Astrocyte (in vitro differentiated cells and primary cell): ENCODE data around the gene CCDC187. TPM values are rescaled to one million over a fixed set of nuclear protein-coding genes. Genes with fewer than 3 reads are reported as not detected.

Source experiments
- DNase-seq: peaks from one replicate; pipeline ENCODE4 v3.0.0-alpha.2; 2010; ENCODE audit warnings: low read depth
- FAIRE-seq: peaks from 2 replicates; lab custom pipeline; 2011; peaks lifted over from hg19 to GRCh38; lab: Jason Lieb, UNC
- H2AFZ ChIP-seq: 2 replicates; pipeline ENCODE4 v1.6.0; 2012; ENCODE audit warnings: low read depth, low read length, inconsistent platforms
- H3K27ac ChIP-seq: 2 replicates; pipeline ENCODE4 v1.5.1; 2011; ENCODE audit warnings: low read depth, low read length, inconsistent platforms
- H3K27me3 ChIP-seq: 2 replicates; pipeline ENCODE4 v1.6.0; 2011; ENCODE audit warnings: low read length, inconsistent platforms; ENCODE audit not compliant: insufficient read depth
- H3K36me3 ChIP-seq: 2 replicates; pipeline ENCODE4 v1.5.1; 2011; ENCODE audit warnings: low read length, inconsistent platforms; ENCODE audit not compliant: insufficient read depth
- H3K4me1 ChIP-seq: 2 replicates; pipeline ENCODE4 v1.5.1; 2011; ENCODE audit warnings: low read length, inconsistent platforms; ENCODE audit not compliant: insufficient read depth
- H3K4me2 ChIP-seq: 2 replicates; pipeline ENCODE4 v1.6.0; 2012; ENCODE audit warnings: low read length, inconsistent platforms
- H3K4me3 ChIP-seq: 2 replicates; pipeline ENCODE4 v1.5.1; 2011; ENCODE audit warnings: low read depth, mild to moderate bottlenecking, low read length, inconsistent platforms; ENCODE audit not compliant: insufficient read depth
- H3K79me2 ChIP-seq: 2 replicates; pipeline ENCODE4 v1.6.0; 2012; ENCODE audit warnings: mild to moderate bottlenecking, low read length, inconsistent platforms; ENCODE audit not compliant: insufficient read depth
- H3K9ac ChIP-seq: 2 replicates; pipeline ENCODE4 v1.6.0; 2012; ENCODE audit warnings: mild to moderate bottlenecking, low read length, inconsistent platforms
- H3K9me3 ChIP-seq: 2 replicates; pipeline ENCODE4 v1.5.1; 2012; ENCODE audit warnings: low read depth, mild to moderate bottlenecking, low read length, inconsistent platforms; ENCODE audit not compliant: insufficient read depth
- H4K20me1 ChIP-seq: 2 replicates; pipeline ENCODE4 v1.6.0; 2012; ENCODE audit warnings: low read length, inconsistent platforms; ENCODE audit not compliant: insufficient read depth
- H3K27ac Mint-ChIP-seq: one replicate; pipeline ENCODE4 v1.8.0; 2021; ENCODE audit warnings: mild to moderate bottlenecking, mixed read lengths; ENCODE audit not compliant: unreplicated experiment
- H3K27me3 Mint-ChIP-seq: one replicate; pipeline ENCODE4 v1.8.0; 2021; ENCODE audit warnings: low read depth, mixed read lengths; ENCODE audit not compliant: unreplicated experiment
- H3K36me3 Mint-ChIP-seq: one replicate; pipeline ENCODE4 v1.8.0; 2021; ENCODE audit warnings: low read depth, mixed read lengths; ENCODE audit not compliant: unreplicated experiment
- H3K4me1 Mint-ChIP-seq: one replicate; pipeline ENCODE4 v1.8.0; 2021; ENCODE audit warnings: low read depth, mixed read lengths; ENCODE audit not compliant: unreplicated experiment
- H3K4me3 Mint-ChIP-seq: one replicate; pipeline ENCODE4 v1.8.0; 2021; ENCODE audit warnings: mild to moderate bottlenecking, moderate library complexity, mixed read lengths; ENCODE audit not compliant: unreplicated experiment
- H3K9me3 Mint-ChIP-seq: one replicate; pipeline ENCODE4 v1.8.0; 2021; ENCODE audit warnings: mild to moderate bottlenecking, mixed read lengths; ENCODE audit not compliant: unreplicated experiment
- CTCF ChIP-seq: IDR thresholded peaks from 2 replicates; pipeline ENCODE4 v1.5.1; 2011; ENCODE audit warnings: low read depth, mild to moderate bottlenecking, inconsistent platforms, low read length, moderate library complexity; ENCODE audit not compliant: insufficient read depth
- EZH2 ChIP-seq: IDR thresholded peaks from 2 replicates; pipeline ENCODE4 v1.6.1; 2012; ENCODE audit warnings: mild to moderate bottlenecking, low read length, inconsistent platforms; ENCODE audit not compliant: insufficient read depth
- total RNA-seq: library from RNA; stranded (reverse); gene quantifications from 2 replicates; pipeline ENCODE4 v1.2.1, GENCODE V29; 2021

Gene CCDC187
- total RNA-seq, 1 donor from 2014 or later: 0.09 TPM

GRCh38 chr9:136309101-136309801, 5.4 kb upstream of the CCDC187 start:
- Mint-ChIP-seq H3K9me3 (peaks cover under 1% of the 10 kb centered on the region), H3K36me3 (no peaks in the 10 kb centered on the region), H3K27ac (no peak overlapping the region), H3K4me1 (no peaks in the 10 kb centered on the region), H3K4me3 (no peak overlapping the region), H3K27me3 (peaks cover 7% of the 10 kb centered on the region)
- H3K36me3 ChIP-seq: no peaks in the 10 kb centered on the region
- no peaks in the 10 kb centered on the region for H3K9me3 ChIP-seq
- H3K9ac ChIP-seq: no peak overlapping the region
- no peak for FAIRE-seq
- H3K4me1 ChIP-seq: no peaks in the 10 kb centered on the region
- no peak overlapping the region for H3K4me2 ChIP-seq
- no peak overlapping the region for H3K4me3 ChIP-seq
- peaks cover 9% of the 10 kb centered on the region for H4K20me1 ChIP-seq
- H3K79me2 ChIP-seq: no peaks in the 10 kb centered on the region
- H2AFZ ChIP-seq: no peak overlapping the region
- H3K27ac ChIP-seq: no peak overlapping the region
- no peak for TF ChIP-seq EZH2
- H3K27me3 ChIP-seq: no peaks in the 10 kb centered on the region
- no peak for DNase-seq

GRCh38 chr9:136308702-136309053, 4.8 kb upstream of the CCDC187 start:
- DNase-seq (no peak), FAIRE-seq (no peak)
- no peaks in the 10 kb centered on the region for H3K4me1 ChIP-seq
- H3K4me3 Mint-ChIP-seq: no peak overlapping the region
- no peaks in the 10 kb centered on the region for H3K4me1 Mint-ChIP-seq
- no peak overlapping the region for H3K27ac Mint-ChIP-seq
- no peak overlapping the region for H3K27ac ChIP-seq
- H4K20me1 ChIP-seq: peaks cover 9% of the 10 kb centered on the region
- H3K9me3 Mint-ChIP-seq: no peaks in the 10 kb centered on the region
- TF ChIP-seq CTCF (no peak), EZH2 (no peak)
- H3K36me3 Mint-ChIP-seq: no peaks in the 10 kb centered on the region
- no peaks in the 10 kb centered on the region for H3K36me3 ChIP-seq
- H3K79me2 ChIP-seq: no peaks in the 10 kb centered on the region
- H3K27me3 Mint-ChIP-seq: peaks cover 9% of the 10 kb centered on the region
- H3K27me3 ChIP-seq: no peaks in the 10 kb centered on the region
- H3K9me3 ChIP-seq: no peaks in the 10 kb centered on the region
- no peak overlapping the region for H3K4me2 ChIP-seq
- H3K9ac ChIP-seq: no peak overlapping the region
- no peak overlapping the region for H3K4me3 ChIP-seq
- H2AFZ ChIP-seq: no peak overlapping the region

GRCh38 chr9:136308006-136308701, 4.3 kb upstream of the CCDC187 start:
- no peak overlapping the region for H3K9ac ChIP-seq
- H3K4me2 ChIP-seq: no peak overlapping the region
- TF ChIP-seq EZH2 (no peak), CTCF (no peak)
- H3K27me3 Mint-ChIP-seq: peaks cover 9% of the 10 kb centered on the region
- H3K4me1 Mint-ChIP-seq: no peaks in the 10 kb centered on the region
- H3K4me3 Mint-ChIP-seq: no peak overlapping the region
- no peak overlapping the region for H3K27ac ChIP-seq
- H3K27me3 ChIP-seq: no peaks in the 10 kb centered on the region
- no peak overlapping the region for H3K27ac Mint-ChIP-seq
- no peaks in the 10 kb centered on the region for H3K9me3 Mint-ChIP-seq
- DNase-seq (no peak), FAIRE-seq (no peak)
- no peaks in the 10 kb centered on the region for H3K4me1 ChIP-seq
- H3K9me3 ChIP-seq: no peaks in the 10 kb centered on the region
- no peaks in the 10 kb centered on the region for H3K36me3 Mint-ChIP-seq
- H4K20me1 ChIP-seq: peaks cover 9% of the 10 kb centered on the region
- H3K4me3 ChIP-seq: no peak overlapping the region
- no peak overlapping the region for H2AFZ ChIP-seq
- H3K79me2 ChIP-seq: no peaks in the 10 kb centered on the region
- no peaks in the 10 kb centered on the region for H3K36me3 ChIP-seq
